A549 (cell line): ENCODE results near the gene TAF1L. TPM values are rescaled to one million over a fixed set of nuclear protein-coding genes. Genes with fewer than 3 reads are reported as not detected.

Experiments
- ATAC-seq, 2 experiments: fragments of 200-7000 bp in 1 of 2; fragments of >200 bp in 1 of 2; cut with Nextera tagmentation in 1 of 2; cut with Tn5 transposase in 1 of 2; 3 replicates each; pipeline versions ENCODE4 v1.8.0 to v1.9.1; 2018 to 2020; ENCODE audit warnings: mild to moderate bottlenecking in 1 of 2, moderate library complexity in 1 of 2
- CTCF ChIA-PET: fragments of 300-600 bp; sonication (Branson Sonifier 250); formaldehyde crosslinking; extraction: SDS; loops from one replicate; lab custom pipeline; 2021; ENCODE audit warnings: antibody characterized with exemption, inconsistent platforms; lab: Yijun Ruan, JAX
- POLR2A ChIA-PET: fragments of 350-600 bp; formaldehyde crosslinking; extraction: SDS; loops from one replicate; lab custom pipeline; 2021; ENCODE audit warnings: antibody characterized with exemption, inconsistent platforms; lab: Yijun Ruan, JAX
- DNase-seq, 2 experiments: peaks; one replicate each; pipeline versions ENCODE4 v3.0.0 to v3.0.0-alpha.2; 2011 to 2016; ENCODE audit warnings: low read depth in 1 of 2, low spot score in 1 of 2
- FAIRE-seq: peaks from 2 replicates; lab custom pipeline; 2011; peaks lifted over from hg19 to GRCh38; lab: Jason Lieb, UNC
- H3K27ac ChIP-seq, 2 experiments: fragments of >200 bp; sonication (Bioruptor Twin); formaldehyde crosslinking; 3 replicates each; pipeline ENCODE4 v1.5.1; 2016 to 2017
- H3K4me1 ChIP-seq: fragments of >200 bp; sonication (Bioruptor Twin); formaldehyde crosslinking; 3 replicates; pipeline ENCODE4 v1.6.1; 2016
- H3K4me2 ChIP-seq: fragments of >200 bp; sonication (Bioruptor Twin); formaldehyde crosslinking; 3 replicates; pipeline ENCODE4 v1.6.1; 2016
- H3K4me3 ChIP-seq: fragments of >200 bp; sonication (Bioruptor Twin); formaldehyde crosslinking; 3 replicates; pipeline ENCODE4 v1.5.1; 2016
- H3K9me3 ChIP-seq: fragments of >200 bp; sonication (Bioruptor Twin); formaldehyde crosslinking; 3 replicates; pipeline ENCODE4 v1.6.1; 2016
- ATOH8 ChIP-seq: fragments of 250-450 bp; sonication (Bioruptor Pico); IDR thresholded peaks from 2 replicates; pipeline ENCODE4 v1.5.0; 2020; ENCODE audit warnings: low read depth, mild to moderate bottlenecking, moderate library complexity
- CEBPB ChIP-seq, 2 experiments: fragments of >200 bp in 1 of 2; sonication (Bioruptor Twin) in 1 of 2; formaldehyde crosslinking in 1 of 2; IDR thresholded peaks; 2 replicates each; pipeline ENCODE4 v1.6.1; 2012 to 2016
- CHD4 ChIP-seq: fragments of 200-600 bp; sonication (generic); IDR thresholded peaks from 2 replicates; pipeline ENCODE4 v1.6.1; 2016; ENCODE audit warnings: antibody characterized with exemption, mild to moderate bottlenecking, borderline replicate concordance
- CTCF ChIP-seq: fragments of >200 bp; sonication (Bioruptor Twin); formaldehyde crosslinking; IDR thresholded peaks from 3 replicates; pipeline ENCODE4 v1.5.1; 2016
- HES2 ChIP-seq: fragments of >200 bp; sonication (Bioruptor Twin); formaldehyde crosslinking; IDR thresholded peaks from 2 replicates; pipeline ENCODE4 v1.6.1; 2016
- HEYL ChIP-seq: fragments of 250-450 bp; sonication (Bioruptor Pico); IDR thresholded peaks from 2 replicates; pipeline ENCODE4 v1.8.0; 2021; ENCODE audit warnings: mild to moderate bottlenecking, moderate library complexity
- HOXA7 ChIP-seq: fragments of 250-450 bp; sonication (Bioruptor Pico); IDR thresholded peaks from 2 replicates; pipeline ENCODE4 v1.5.0; 2020; ENCODE audit warnings: mild to moderate bottlenecking, moderate library complexity
- HOXB13 ChIP-seq: fragments of 250-450 bp; sonication (Bioruptor Pico); IDR thresholded peaks from 2 replicates; pipeline ENCODE4 v1.5.0; 2020; ENCODE audit warnings: low read depth, mild to moderate bottlenecking, moderate library complexity
- HOXB5 ChIP-seq: fragments of 250-450 bp; sonication (Bioruptor Pico); IDR thresholded peaks from 2 replicates; pipeline ENCODE4 v1.5.0; 2020; ENCODE audit warnings: mild to moderate bottlenecking, moderate library complexity
- JUN ChIP-seq, 2 experiments: fragments of >200 bp; sonication (Bioruptor Twin); formaldehyde crosslinking; IDR thresholded peaks; 2 replicates in 1 of 2; 3 replicates in 1 of 2; pipeline ENCODE4 v1.6.1; 2016 to 2017
- JUNB ChIP-seq: fragments of >200 bp; sonication (Bioruptor Twin); formaldehyde crosslinking; IDR thresholded peaks from 2 replicates; pipeline ENCODE4 v1.6.1; 2016
- NFE2L2 ChIP-seq: fragments of 150-350 bp; conservative IDR thresholded peaks from 2 replicates; pipeline ENCODE4 v1.6.1; 2014; ENCODE audit warnings: low read length
- PBX3 ChIP-seq: IDR thresholded peaks from 2 replicates; pipeline ENCODE4 v1.6.1; 2012
- POLR2A ChIP-seq: IDR thresholded peaks from 2 replicates; pipeline ENCODE4 v1.6.1; 2012; ENCODE audit warnings: mild to moderate bottlenecking, low read length
- RAD21 ChIP-seq, 2 experiments: fragments of >200 bp in 1 of 2; sonication (Bioruptor Twin) in 1 of 2; formaldehyde crosslinking in 1 of 2; IDR thresholded peaks in 1 of 2; conservative IDR thresholded peaks in 1 of 2; 2 replicates in 1 of 2; 3 replicates in 1 of 2; pipeline ENCODE4 v1.6.1; 2012 to 2018; ENCODE audit warnings: inconsistent platforms in 1 of 2
- RCOR1 ChIP-seq: fragments of 150-350 bp; IDR thresholded peaks from 2 replicates; pipeline ENCODE4 v1.6.1; 2014; ENCODE audit warnings: antibody characterized with exemption, low read length, low read depth
- REST ChIP-seq: fragments of 200-600 bp; sonication (generic); IDR thresholded peaks from 2 replicates; pipeline ENCODE4 v1.6.1; 2016; ENCODE audit warnings: antibody characterized with exemption, mild to moderate bottlenecking, moderate library complexity
- SMC3 ChIP-seq: fragments of >200 bp; sonication (Bioruptor Twin); formaldehyde crosslinking; IDR thresholded peaks from 3 replicates; pipeline ENCODE4 v1.6.1; 2018; ENCODE audit warnings: inconsistent platforms
- TP53 ChIP-seq: fragments of 250-450 bp; sonication (Bioruptor Pico); IDR thresholded peaks from 2 replicates; pipeline ENCODE4 v1.5.0; 2021; ENCODE audit warnings: mild to moderate bottlenecking, moderate library complexity
- USF2 ChIP-seq: fragments of 450-650 bp; IDR thresholded peaks from 2 replicates; pipeline ENCODE4 v1.6.1; 2014; ENCODE audit warnings: antibody characterized with exemption
- ZC3H11A ChIP-seq: fragments of 450-650 bp; IDR thresholded peaks from 2 replicates; pipeline ENCODE4 v1.6.1; 2014; ENCODE audit warnings: antibody characterized with exemption, mild to moderate bottlenecking
- WGBS: methylation state at CpG from one replicate; pipeline ENCODE4 v1.1.6; 2017; ENCODE audit errors: missing lambda C conversion rate; 5-methylcytosine and 5-hydroxymethylcytosine counted together
- polyA plus RNA-seq, 4 experiments: library from polyadenylated mRNA; depleted of rRNA in 3 of 4; stranded (reverse); fragments of >200 nt; fragmentation: RNase III in 1 of 4; extraction: RNeasy Plus Mini Kit Qiagen cat#74134 plus additional on column Dnase treatment in 1 of 4; gene quantifications; 2 replicates in 3 of 4; 3 replicates in 1 of 4; pipeline ENCODE4 v1.2.3, GENCODE V29; 2011 to 2017

TAF1L gene
- polyA plus RNA-seq, 2 of the 4 experiments (the other 2 are of a cell fraction) = 0.03 TPM; not detected in 1

GRCh38 chr9:32581512-32582143, 53.8 kb downstream of the TAF1L start:
- H3K4me1 ChIP-seq = peaks cover 8% of the 10 kb centered on the region; the same call in 2 of the 3 replicates
- H3K4me3 ChIP-seq = no peak overlapping the region
- no peaks in the 10 kb centered on the region for H3K9me3 ChIP-seq
- CTCF ChIA-PET = interaction anchor here (0.7 to 17.6 kb wide), 66 partner anchors 9 to 445 kb away, joined by 3 to 507 read pairs (median 4); partner anchors contain the start of genes ACO1 and RIGI
- ATAC-seq = peak; percentile 88 to 91
- POLR2A ChIA-PET = interaction anchor here (1.1 to 1.8 kb wide), 3 partner anchors 8 to 443 kb away, joined by 3 to 5 read pairs (median 5); partner anchors contain the start of gene DNAJA1
- peak; percentile 36 to 78 for DNase-seq
- H3K4me2 ChIP-seq = peak overlapping the region; percentile 43
- no peak overlapping the region for H3K27ac ChIP-seq
- TF ChIP-seq CTCF (peak; percentile 81), SMC3 (peak; percentile 79), RAD21 (conservative IDR thresholded peaks at IDR 0.05 in 1 of 2, IDR thresholded peaks at IDR 0.05 in 1 of 2) (peak; percentile 67 to 74), JUNB (no peak)
- peak; percentile 51 for FAIRE-seq
- 2% methylated on average over 3 of the region's 3 CpGs for WGBS

GRCh38 chr9:32580631-32581300, 54.7 kb downstream of the TAF1L start:
- TF ChIP-seq HES2 = no peak
- TF ChIP-seq ATOH8 (CRISPR knock-in tag) = no peak
- no peak for TF ChIP-seq USF2
- TF ChIP-seq POLR2A = no peak
- TF ChIP-seq JUN (IDR thresholded peaks at IDR 0.05) = no peak
- no peak for TF ChIP-seq TP53 (CRISPR knock-in tag)
- TF ChIP-seq HEYL (CRISPR knock-in tag) = no peak
- no peak for TF ChIP-seq NFE2L2
- no peak for TF ChIP-seq PBX3
- no peak for TF ChIP-seq ZC3H11A
- TF ChIP-seq HOXA7 (CRISPR knock-in tag) = no peak
- TF ChIP-seq RCOR1 = no peak
- TF ChIP-seq REST = no peak
- no peak for TF ChIP-seq CEBPB (IDR thresholded peaks at IDR 0.05)
- no peak for TF ChIP-seq HOXB5 (CRISPR knock-in tag)
- TF ChIP-seq HOXB13 = no peak
- no peak for TF ChIP-seq CHD4
- FAIRE-seq (no peak), ATAC-seq (peak; percentile 50 to 58; a peak in 4 of 6 replicates), DNase-seq (no peak)
- Histone ChIP-seq H3K9me3 (no peaks in the 10 kb centered on the region), H3K27ac (no peak overlapping the region), H3K4me2 (peak overlapping the region; percentile 43), H3K4me1 (peaks cover 8% of the 10 kb centered on the region; the same call in 2 of the 3 replicates), H3K4me3 (no peak overlapping the region)
- 4% methylated on average over 3 of the region's 3 CpGs for WGBS
- POLR2A ChIA-PET = interaction anchor here (1.0 to 1.8 kb wide), 3 partner anchors 55 to 444 kb away, joined by 3 to 5 read pairs (median 5); partner anchors contain the start of genes DNAJA1 and RIGI
- CTCF ChIA-PET = interaction anchor here (0.8 to 17.6 kb wide), 63 partner anchors 10 to 446 kb away, joined by 3 to 507 read pairs (median 5); partner anchors contain the start of genes ACO1, RIGI and SMIM27
